HepG2 (cell line): ENCODE measurements around the gene TUBB4B. TPM values are rescaled to one million over a fixed set of nuclear protein-coding genes. Genes with fewer than 3 reads are reported as not detected.

Experiments used
- AGO1 ChIP-seq: fragments of 200-400 bp; formaldehyde crosslinking; IDR thresholded peaks from 2 replicates; pipeline ENCODE4 v1.6.1; 2017; ENCODE audit warnings: mild to moderate bottlenecking, low read depth, low read length, moderate library complexity; ENCODE audit not compliant: poor library complexity, severe bottlenecking
- ATF7 ChIP-seq, 2 experiments: fragments of 450-650 bp in 1 of 2; sonication (generic) in 1 of 2; formaldehyde crosslinking in 1 of 2; IDR thresholded peaks; 2 replicates each; pipeline versions ENCODE4 v1.4.0 to v1.6.1; 2016 to 2020; ENCODE audit warnings: antibody characterized with exemption in 1 of 2, mild to moderate bottlenecking in 1 of 2, missing genetic modification reagents in 1 of 2
- EP300 ChIP-seq, 3 experiments: sonication (generic) in 1 of 3; formaldehyde crosslinking in 1 of 3; IDR thresholded peaks; 2 replicates each; pipeline versions ENCODE4 v1.5.1 to v1.6.1; 2011 to 2020; ENCODE audit warnings: low read depth in 2 of 3, low read length in 2 of 3, borderline replicate concordance in 1 of 3, improper control_type of control experiment in 1 of 3, mild to moderate bottlenecking in 1 of 3, missing genetic modification reagents in 1 of 3, moderate library complexity in 1 of 3
- GTF3A ChIP-seq: sonication (generic); formaldehyde crosslinking; conservative IDR thresholded peaks from 2 replicates; pipeline ENCODE4 v1.4.0; 2020; ENCODE audit warnings: mild to moderate bottlenecking, missing genetic modification reagents
- ISL2 ChIP-seq: sonication (generic); formaldehyde crosslinking; IDR thresholded peaks from 2 replicates; pipeline ENCODE4 v1.5.0; 2020; ENCODE audit warnings: missing genetic modification reagents
- NCOA5 ChIP-seq: sonication (generic); formaldehyde crosslinking; IDR thresholded peaks from 2 replicates; pipeline ENCODE4 v1.4.0; 2020; ENCODE audit warnings: missing genetic modification reagents
- NCOR1 ChIP-seq: fragments of 200-600 bp; sonication (generic); IDR thresholded peaks from 2 replicates; pipeline ENCODE4 v1.7.0; 2017; ENCODE audit warnings: antibody characterized with exemption, low read length, borderline replicate concordance
- RXRB ChIP-seq: IDR thresholded peaks from 2 replicates; pipeline ENCODE4 v1.6.1; 2016; ENCODE audit warnings: borderline replicate concordance, missing genetic modification reagents, missing compliant biosample characterization
- SCMH1 ChIP-seq: sonication (generic); formaldehyde crosslinking; IDR thresholded peaks from 2 replicates; pipeline ENCODE4 v1.9.0; 2021; ENCODE audit warnings: missing genetic modification reagents, mild to moderate bottlenecking, borderline replicate concordance
- SIX4 ChIP-seq: sonication (generic); formaldehyde crosslinking; IDR thresholded peaks from 2 replicates; pipeline ENCODE4 v1.4.0; 2020; ENCODE audit warnings: missing genetic modification reagents
- SOX5 ChIP-seq: IDR thresholded peaks from 2 replicates; pipeline ENCODE4 v1.6.1; 2016; ENCODE audit warnings: borderline replicate concordance
- SRSF1 ChIP-seq: fragments of 200-400 bp; formaldehyde crosslinking; optimal IDR thresholded peaks from 2 replicates; pipeline ENCODE3; 2017; ENCODE audit warnings: mild to moderate bottlenecking, low read depth, low read length, moderate library complexity
- TEAD2 ChIP-seq: sonication (generic); formaldehyde crosslinking; IDR thresholded peaks from 2 replicates; pipeline ENCODE4 v1.9.0; 2021; ENCODE audit warnings: missing genetic modification reagents
- XBP1 ChIP-seq: sonication (generic); formaldehyde crosslinking; IDR thresholded peaks from 2 replicates; pipeline ENCODE4 v1.5.0; 2020; ENCODE audit warnings: missing genetic modification reagents
- ZNF101 ChIP-seq: sonication (generic); formaldehyde crosslinking; IDR thresholded peaks from 2 replicates; pipeline ENCODE4 v1.4.0; 2020; ENCODE audit warnings: mild to moderate bottlenecking, low read depth, missing genetic modification reagents, borderline replicate concordance
- ZNF136 ChIP-seq: sonication (generic); formaldehyde crosslinking; IDR thresholded peaks from 2 replicates; pipeline ENCODE4 v1.8.1; 2022; ENCODE audit warnings: low read depth, mild to moderate bottlenecking, moderate library complexity, missing genetic modification reagents
- ZNF205 ChIP-seq: IDR thresholded peaks from 2 replicates; pipeline ENCODE4 v1.6.1; 2018; ENCODE audit warnings: missing biosample characterization, missing genetic modification reagents
- ZNF232 ChIP-seq: sonication (generic); formaldehyde crosslinking; IDR thresholded peaks from 2 replicates; pipeline ENCODE4 v1.4.0; 2020; ENCODE audit warnings: missing genetic modification reagents, borderline replicate concordance
- ZNF335 ChIP-seq: sonication (generic); formaldehyde crosslinking; IDR thresholded peaks from 2 replicates; pipeline ENCODE4 v1.4.0; 2020; ENCODE audit warnings: missing genetic modification reagents
- ZNF546 ChIP-seq: sonication (generic); formaldehyde crosslinking; conservative IDR thresholded peaks from 2 replicates; pipeline ENCODE4 v1.8.1; 2023; ENCODE audit warnings: mild to moderate bottlenecking, missing genetic modification reagents
- ZNF572 ChIP-seq: sonication (generic); formaldehyde crosslinking; IDR thresholded peaks from 2 replicates; pipeline ENCODE4 v1.5.1; 2020; ENCODE audit warnings: mild to moderate bottlenecking, missing genetic modification reagents
- ZNF605 ChIP-seq: sonication (generic); formaldehyde crosslinking; IDR thresholded peaks from 2 replicates; pipeline ENCODE4 v1.8.0; 2022; ENCODE audit warnings: mild to moderate bottlenecking, missing genetic modification reagents
- ZNF614 ChIP-seq: IDR thresholded peaks from 2 replicates; pipeline ENCODE4 v1.6.1; 2018; ENCODE audit warnings: missing biosample characterization, missing genetic modification reagents, inconsistent platforms, borderline replicate concordance
- ZZZ3 ChIP-seq: sonication (generic); formaldehyde crosslinking; IDR thresholded peaks from 2 replicates; pipeline ENCODE4 v1.4.0; 2020; ENCODE audit warnings: missing genetic modification reagents, mild to moderate bottlenecking, borderline replicate concordance
- polyA plus RNA-seq, 8 experiments: library from polyadenylated mRNA; depleted of rRNA in 3 of 8; stranded (reverse) in 7 of 8; unstranded in 1 of 8; fragments of >200 nt; fragmentation: Illumina TruSeq in 4 of 8; extraction: Trizol in 4 of 8; gene quantifications; 2 replicates each; pipeline versions ENCODE4 v1.2.1 to v1.2.3, GENCODE V29; 2011 to 2016; ENCODE audit warnings: low read depth in 4 of 8, missing spikeins in 1 of 8, mixed read lengths in 1 of 8; ENCODE audit not compliant: insufficient read depth in 1 of 8
- total RNA-seq, 5 experiments: library from RNA; depleted of rRNA; stranded (reverse); fragments of >200 nt; fragmentation: Illumina TruSeq; extraction: Trizol; gene quantifications; 2 replicates each; pipeline ENCODE4 v1.2.3, GENCODE V29; 2016; ENCODE audit warnings: low read depth in 1 of 5
- TF ChIP-seq, protein P1 (sequence below): sonication (generic); formaldehyde crosslinking; IDR thresholded peaks from 2 replicates; pipeline ENCODE4 v1.8.0; 2022; ENCODE audit warnings: missing genetic modification reagents, low read depth, mild to moderate bottlenecking, borderline replicate concordance
- TF ChIP-seq, protein P2 (sequence below): sonication (generic); formaldehyde crosslinking; IDR thresholded peaks from 2 replicates; pipeline ENCODE4 v1.5.1; 2020; ENCODE audit warnings: missing genetic modification reagents, mild to moderate bottlenecking, borderline replicate concordance
- TF ChIP-seq, protein P3 (sequence below): IDR thresholded peaks from 2 replicates; pipeline ENCODE4 v1.6.1; 2016

TUBB4B gene
- total and polyA plus RNA-seq, 2 of the 13 experiments (the other 11 are each of a cell fraction or from before 2014, with no cell fraction given) = 182 to 412 TPM

DNA sequence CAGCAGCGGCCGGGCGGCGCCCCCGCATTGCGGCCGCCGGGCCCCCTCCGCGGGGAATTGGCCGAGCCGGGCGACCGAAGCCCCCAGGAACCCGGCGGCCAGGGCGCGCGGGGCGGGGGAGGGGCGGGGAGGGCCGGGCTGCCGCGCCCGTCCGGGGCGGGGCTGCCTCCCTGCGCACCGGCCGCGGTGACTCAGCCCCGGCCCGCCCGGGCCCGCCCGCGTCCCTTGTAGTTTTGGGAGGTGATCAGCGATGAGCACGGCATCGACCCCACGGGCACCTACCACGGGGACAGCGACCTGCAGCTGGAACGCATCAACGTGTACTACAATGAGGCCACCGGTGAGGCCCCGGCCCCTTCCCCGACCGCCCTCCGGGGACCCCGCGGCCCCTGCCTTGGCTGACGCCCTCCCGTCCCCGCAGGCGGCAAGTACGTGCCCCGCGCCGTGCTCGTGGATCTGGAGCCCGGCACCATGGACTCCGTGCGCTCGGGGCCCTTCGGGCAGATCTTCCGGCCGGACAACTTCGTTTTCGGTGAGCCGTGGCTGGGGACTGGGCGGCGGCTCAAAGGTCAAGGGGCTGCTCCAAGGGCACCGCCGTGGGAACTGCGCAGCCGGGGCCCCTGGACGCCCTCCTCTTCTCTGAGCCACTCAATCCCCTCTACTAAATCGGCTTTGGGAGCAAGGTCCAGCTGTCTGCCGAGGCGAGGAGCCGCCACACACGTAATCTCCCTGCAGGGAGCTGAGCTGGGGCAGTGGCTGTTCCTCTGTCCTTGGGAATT lies 592 bp downstream of the TUBB4B start (continued):
- TF ChIP-seq EP300 (IDR thresholded peaks at IDR 0.05; ENCODE audit: low read depth in 2 of 2, low read length in 2 of 2) (no peak), EP300 (CRISPR knock-in tag; IDR thresholded peaks at IDR 0.05; ENCODE audit: borderline replicate concordance) (no peak), ZNF205 (CRISPR knock-in tag) (no peak), ZNF232 (CRISPR knock-in tag) (no peak), NCOR1 (no peak), ZZZ3 (CRISPR knock-in tag) (peak; percentile 31; the same call in 1 of the 2 replicates), ZNF335 (CRISPR knock-in tag) (no peak), ISL2 (CRISPR knock-in tag) (peak; percentile 59; the same call in 1 of the 2 replicates), SCMH1 (no peak), AGO1 (peak; percentile 84), RXRB (CRISPR knock-in tag) (no peak), ZNF546 (0 out of 2 replicates have a peak, but pooled peaks have one; percentile 30), SOX5 (CRISPR knock-in tag) (no peak), GTF3A (no peak), ATF7 (IDR thresholded peaks at IDR 0.05) (no peak), ATF7 (CRISPR knock-in tag; IDR thresholded peaks at IDR 0.05) (no peak), TEAD2 (CRISPR knock-in tag) (no peak), NCOA5 (CRISPR knock-in tag) (no peak), ZNF614 (no peak), ZNF605 (peak; percentile 88), ZNF136 (no peak), SIX4 (CRISPR knock-in tag) (no peak), ZNF101 (no peak), XBP1 (CRISPR knock-in tag) (0 out of 2 replicates have a peak, but pooled peaks have one; percentile 39), ZNF572 (no peak), SRSF1 (no peak)
- TF ChIP-seq, protein P1, sequence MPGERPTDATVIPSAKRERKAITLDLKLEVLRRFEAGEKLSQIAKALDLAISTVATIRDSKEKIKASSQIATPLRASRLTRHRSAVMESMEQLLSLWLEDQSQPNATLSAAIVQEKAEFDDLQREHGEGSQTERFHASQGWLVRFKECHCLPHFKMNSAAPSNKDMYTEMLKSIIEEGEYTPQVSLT (CRISPR knock-in tag) = no peak
- TF ChIP-seq, protein P2, sequence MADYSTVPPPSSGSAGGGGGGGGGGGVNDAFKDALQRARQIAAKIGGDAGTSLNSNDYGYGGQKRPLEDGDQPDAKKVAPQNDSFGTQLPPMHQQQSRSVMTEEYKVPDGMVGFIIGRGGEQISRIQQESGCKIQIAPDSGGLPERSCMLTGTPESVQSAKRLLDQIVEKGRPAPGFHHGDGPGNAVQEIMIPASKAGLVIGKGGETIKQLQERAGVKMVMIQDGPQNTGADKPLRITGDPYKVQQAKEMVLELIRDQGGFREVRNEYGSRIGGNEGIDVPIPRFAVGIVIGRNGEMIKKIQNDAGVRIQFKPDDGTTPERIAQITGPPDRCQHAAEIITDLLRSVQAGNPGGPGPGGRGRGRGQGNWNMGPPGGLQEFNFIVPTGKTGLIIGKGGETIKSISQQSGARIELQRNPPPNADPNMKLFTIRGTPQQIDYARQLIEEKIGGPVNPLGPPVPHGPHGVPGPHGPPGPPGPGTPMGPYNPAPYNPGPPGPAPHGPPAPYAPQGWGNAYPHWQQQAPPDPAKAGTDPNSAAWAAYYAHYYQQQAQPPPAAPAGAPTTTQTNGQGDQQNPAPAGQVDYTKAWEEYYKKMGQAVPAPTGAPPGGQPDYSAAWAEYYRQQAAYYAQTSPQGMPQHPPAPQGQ (CRISPR knock-in tag) = no peak
- TF ChIP-seq, protein P3, sequence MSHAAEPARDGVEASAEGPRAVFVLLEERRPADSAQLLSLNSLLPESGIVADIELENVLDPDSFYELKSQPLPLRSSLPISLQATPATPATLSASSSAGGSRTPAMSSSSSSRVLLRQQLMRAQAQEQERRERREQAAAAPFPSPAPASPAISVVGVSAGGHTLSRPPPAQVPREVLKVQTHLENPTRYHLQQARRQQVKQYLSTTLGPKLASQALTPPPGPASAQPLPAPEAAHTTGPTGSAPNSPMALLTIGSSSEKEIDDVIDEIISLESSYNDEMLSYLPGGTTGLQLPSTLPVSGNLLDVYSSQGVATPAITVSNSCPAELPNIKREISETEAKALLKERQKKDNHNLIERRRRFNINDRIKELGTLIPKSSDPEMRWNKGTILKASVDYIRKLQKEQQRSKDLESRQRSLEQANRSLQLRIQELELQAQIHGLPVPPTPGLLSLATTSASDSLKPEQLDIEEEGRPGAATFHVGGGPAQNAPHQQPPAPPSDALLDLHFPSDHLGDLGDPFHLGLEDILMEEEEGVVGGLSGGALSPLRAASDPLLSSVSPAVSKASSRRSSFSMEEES = no peak
